Fibroblast of skin of back (primary cell): ENCODE results near the gene TMEM45A.
"Not testable (repeated sequence)": the region's sequence is repeated elsewhere in the genome, so short reads cannot be mapped to it uniquely, and the experiment has no call there.

ENCODE experiments used
- DNase-seq: peaks from one replicate; pipeline ENCODE4 v3.0.0-alpha.2; 2013

Gene TMEM45A

DNA sequence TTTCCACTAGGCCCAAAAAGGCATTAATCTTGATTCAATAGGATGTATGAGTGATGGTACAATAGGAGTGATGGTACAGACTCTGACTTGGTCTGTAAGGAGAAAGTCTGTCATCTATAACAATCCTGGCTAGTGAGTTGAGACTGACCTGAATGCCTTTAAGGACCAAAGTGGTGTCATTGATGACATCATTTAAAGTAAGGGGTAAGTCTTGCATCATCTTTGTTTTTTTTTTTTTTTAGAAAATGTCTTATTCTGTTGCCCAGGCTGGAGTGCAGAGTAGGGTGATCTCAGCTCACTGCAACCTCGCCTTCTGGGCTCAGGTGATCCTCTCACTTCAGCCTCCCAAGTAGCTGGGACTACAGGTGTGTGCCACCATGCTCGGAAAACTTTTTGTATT is 5.6 kb upstream of the TMEM45A start:
- DNase-seq = no peak

GRCh38 chr3:100489118-100489517 is 3.3 kb upstream of the TMEM45A start:
- no peak for DNase-seq

- peak; percentile 91 for DNase-seq
These were observed 4.4 kb downstream of the TMEM45A start for GRCh38 chr3:100496711-100497261.

GRCh38 chr3:100499651-100500050 is 7.2 kb downstream of the TMEM45A start:
- DNase-seq = no peak

DNA sequence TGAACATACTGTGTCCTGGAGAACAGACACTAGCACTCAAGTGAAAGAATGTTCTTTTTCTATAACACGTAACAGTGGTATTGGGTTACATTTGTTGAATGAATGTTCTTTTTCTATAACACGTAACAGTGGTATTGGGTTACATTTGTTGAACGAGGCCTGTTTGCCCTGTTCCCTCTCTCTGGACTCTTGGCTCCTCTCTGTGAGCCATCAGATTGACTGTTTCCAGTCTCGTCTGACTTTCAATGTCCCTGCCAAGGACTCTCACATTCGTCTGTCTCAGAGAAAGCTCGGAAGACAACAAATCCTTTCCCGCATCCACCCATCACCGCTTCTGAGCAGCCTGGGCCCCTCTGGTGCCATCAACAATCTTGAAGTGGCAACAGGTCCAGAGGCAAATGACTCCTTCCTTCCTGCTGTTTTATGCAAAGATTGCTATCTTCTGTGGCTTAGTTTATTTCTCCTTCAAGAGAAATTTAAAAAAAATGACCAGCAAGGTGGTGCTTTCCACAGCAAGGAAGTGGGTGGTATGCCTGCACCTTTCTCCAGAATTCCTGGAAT is 8.0 kb downstream of the TMEM45A start:
- DNase-seq = no peak

DNA sequence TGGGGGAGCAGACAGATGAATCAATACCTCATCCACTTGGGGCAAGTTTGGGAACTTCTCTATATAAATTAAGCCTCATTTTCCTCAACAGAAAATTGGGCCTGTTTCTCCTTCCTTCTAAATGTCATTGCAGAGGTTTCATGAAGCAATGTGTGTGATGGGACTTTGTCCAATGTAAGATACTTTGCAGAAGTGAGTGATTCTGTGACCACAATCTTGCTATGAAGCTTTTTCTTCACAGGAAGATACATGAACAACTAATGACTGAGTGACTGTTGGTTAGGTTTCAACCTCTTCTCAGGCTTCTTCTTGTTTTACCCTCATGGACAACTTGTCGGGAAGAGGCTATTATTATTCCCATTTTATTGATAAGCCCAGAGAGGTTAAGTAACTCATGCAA is 11.0 kb downstream of the TMEM45A start:
- no peak for DNase-seq

- DNase-seq = peak; percentile 26
These were observed 13.9 kb downstream of the TMEM45A start for GRCh38 chr3:100506355-100506754.

- DNase-seq = not testable (repeated sequence)
These were observed 17.4 kb downstream of the TMEM45A start for GRCh38 chr3:100509818-100510217.

DNA sequence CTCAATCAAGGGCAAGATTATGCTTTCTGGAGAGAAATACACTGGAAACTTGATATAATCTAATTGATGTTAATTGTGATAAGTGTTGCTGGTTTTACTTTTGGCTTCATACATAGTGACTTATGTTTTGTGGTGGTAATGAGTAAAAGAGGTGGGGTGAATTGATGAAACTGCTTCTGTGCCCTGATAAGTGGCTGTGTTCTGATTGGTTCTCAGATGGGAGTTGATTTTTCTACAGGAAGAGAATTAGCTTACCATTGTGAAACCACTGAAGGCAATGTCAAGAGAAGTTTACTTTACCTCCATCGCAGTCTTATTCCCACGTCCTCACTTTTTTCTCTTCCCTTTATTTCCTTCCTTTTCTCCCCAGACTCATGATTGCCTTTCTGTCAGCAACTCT is 23.8 kb downstream of the TMEM45A start:
- DNase-seq = peak; percentile 19

DNA sequence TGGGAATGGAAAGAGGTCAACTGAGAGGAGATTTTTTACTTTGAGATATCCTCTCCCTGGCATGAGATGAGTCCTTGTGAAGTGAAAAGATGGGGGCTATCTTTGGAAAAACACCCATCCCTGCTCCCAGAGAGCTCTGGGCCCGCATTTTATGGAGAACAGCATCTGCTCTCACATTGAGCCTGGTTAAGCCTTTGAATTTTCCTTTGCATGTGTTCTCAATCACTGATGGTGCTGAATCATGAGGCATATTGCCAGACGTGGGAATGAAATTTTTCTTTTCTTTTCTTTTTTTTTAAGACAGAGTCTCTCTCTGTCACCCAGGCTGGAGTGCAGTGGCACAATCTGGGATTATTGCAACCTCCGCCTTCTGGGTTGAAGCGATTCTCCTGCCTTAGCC is 24.4 kb downstream of the TMEM45A start:
- DNase-seq = peak; percentile 68

DNA sequence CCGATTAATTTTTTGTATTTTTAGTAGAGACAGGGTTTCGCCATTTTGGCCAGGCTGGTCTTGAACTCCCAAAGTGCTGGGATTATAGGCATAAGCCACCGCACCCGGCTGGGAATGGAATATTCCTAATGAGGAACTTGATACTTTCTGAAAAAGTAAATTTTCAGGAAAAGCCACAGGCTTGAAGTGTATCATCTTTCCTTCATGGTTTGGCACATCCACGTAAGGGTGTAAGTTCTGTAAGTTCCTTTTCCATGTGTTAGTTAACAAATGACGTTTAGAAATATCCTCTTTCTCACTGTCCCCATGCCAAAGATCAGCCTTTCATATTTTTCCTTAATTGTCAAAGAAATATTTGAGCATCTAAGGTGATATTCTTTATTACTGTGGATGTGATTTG is 24.9 kb downstream of the TMEM45A start:
- no peak for DNase-seq

DNA sequence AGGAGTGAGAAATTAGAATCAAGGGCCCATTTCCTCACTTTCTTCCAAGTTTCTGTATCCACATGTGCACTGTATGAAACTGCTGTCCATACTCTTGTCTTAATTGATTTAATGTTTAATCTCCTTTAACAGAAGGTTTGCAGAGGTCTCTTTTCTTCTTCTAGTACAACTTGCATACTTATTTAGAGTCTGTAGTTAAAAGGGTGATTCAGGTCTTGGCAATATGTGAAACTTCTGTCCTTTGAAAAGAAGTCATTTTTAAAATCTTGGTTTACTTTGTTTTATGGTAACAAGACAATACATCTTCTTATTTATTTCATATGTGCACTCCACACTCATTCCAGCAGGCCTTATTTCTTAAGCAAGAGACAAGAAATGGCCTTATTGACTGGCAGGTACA is 25.8 kb downstream of the TMEM45A start:
- DNase-seq = no peak

DNA sequence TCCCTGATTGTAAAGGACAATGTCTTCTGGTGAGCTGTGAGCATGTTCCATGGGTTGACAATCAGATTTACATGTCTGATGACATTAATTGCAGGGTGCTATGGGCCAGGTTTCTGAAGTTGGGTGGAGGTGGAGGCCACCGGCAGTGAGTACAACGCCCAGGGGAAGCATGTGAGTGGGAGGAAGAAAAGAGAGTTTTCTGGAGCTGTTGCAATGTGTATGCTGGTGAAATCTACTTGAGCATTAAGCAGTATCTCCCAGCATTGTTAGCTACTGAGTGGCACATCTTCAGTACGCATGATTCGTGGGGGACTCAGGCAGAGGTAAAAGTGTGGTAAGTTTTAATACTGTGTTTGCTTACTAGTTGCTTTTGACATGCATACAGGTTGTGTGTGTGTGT is 26.6 kb downstream of the TMEM45A start:
- DNase-seq = no peak

GRCh38 chr3:100521439-100521845 is 29.0 kb downstream of the TMEM45A start:
- no peak for DNase-seq

GRCh38 chr3:100522125-100522524 is 29.7 kb downstream of the TMEM45A start:
- DNase-seq = no peak

GRCh38 chr3:100523050-100523760 is 30.8 kb downstream of the TMEM45A start:
- DNase-seq = no peak

DNA sequence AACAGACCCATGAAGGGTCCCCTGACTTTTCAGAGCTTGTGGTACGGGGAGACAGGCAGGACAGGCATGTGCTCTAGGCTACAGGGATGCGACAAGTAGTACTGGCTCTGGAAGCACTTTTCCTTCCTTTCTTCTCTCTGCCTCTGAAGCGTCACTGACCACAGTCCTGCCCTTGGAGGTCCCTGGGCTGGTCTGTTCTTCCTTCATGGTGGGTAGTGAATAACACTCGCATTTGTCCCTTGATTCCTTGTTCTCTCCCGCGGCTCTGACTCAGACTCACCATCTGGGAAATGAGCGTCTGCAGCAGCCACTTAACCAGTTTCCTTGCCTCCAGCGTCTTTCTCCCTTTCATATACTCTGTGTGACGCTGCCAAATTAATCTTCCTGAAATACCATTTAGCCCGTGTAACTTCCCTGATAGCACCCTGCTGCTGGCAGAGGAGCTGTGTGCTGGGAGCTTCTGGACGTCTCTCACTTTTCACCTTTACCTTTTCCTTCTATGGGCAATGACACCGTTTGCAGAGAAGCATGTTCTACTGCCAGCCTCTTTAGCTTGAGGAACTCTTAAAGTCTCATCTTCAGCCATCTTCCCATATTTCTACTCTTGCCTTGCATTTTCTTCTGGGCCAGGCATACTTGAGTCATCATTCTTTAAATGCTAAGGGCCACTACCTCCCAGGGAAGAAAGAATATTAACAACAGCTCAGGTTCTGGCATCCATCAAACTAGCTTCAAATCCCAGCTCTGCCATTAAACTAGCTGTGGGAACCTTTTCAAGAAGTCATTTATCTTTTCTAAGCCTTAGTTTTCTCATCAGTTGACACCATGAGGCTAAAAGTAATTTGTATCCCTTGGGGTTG is 33.6 kb downstream of the TMEM45A start:
- DNase-seq = peak; percentile 95

GRCh38 chr3:100526613-100527346 is 34.4 kb downstream of the TMEM45A start:
- DNase-seq = no peak

DNA sequence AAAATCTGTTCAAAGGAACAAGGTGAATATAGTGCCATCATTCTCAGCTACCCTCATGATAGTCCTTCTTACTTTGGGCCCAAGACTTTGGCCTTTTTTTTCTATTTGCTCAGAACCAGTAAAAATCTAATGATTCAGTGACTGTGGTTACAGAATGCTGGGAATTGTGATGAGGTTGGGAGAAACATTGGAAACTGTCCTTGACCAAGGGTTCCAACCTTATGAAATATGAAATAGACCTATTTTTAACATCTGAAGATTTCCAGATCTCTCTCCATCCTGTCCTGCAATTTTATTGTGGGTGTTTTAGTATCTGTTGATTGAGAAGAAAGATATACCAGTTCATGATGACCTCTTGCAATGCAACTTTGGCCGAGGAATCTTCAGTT is 34.9 kb downstream of the TMEM45A start:
- no peak for DNase-seq

DNA sequence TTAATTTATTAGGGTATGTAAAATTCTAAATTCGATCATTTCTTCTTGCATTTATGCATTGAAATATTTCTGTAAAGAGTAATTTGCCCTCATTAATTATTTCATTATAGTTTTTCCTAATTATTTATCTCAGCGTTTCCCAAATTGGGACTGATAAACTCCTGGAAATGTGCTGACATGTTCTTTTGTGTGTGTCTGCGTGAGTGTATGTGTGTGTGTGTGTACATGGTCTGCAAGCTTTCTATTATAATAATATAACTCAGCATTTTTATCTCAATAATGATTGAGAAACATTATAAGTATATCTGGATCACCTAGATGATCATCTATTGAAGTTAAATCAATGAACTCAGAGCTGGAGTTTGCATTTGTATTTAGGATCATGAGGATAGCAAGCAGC is 38.7 kb downstream of the TMEM45A start:
- DNase-seq = no peak

DNA sequence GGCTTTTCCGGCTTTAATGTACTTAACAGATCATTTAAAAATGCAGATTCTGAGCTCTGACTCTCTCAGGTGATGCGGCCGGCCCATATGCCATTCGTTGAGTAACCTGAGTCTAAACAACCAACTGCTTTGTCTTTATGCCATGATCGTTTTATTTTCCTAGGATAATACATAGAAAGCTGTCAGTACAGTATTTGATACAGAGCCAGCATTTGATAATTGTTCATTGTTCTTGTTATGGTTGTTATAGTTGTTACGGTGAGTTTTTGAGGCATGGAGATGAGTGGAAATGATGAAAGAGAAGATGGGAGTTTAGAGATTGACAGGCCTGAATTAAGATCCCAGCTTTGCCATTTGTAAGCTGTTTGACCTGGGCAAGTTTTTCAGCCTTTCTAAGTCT is 40.0 kb downstream of the TMEM45A start:
- no peak for DNase-seq

DNA sequence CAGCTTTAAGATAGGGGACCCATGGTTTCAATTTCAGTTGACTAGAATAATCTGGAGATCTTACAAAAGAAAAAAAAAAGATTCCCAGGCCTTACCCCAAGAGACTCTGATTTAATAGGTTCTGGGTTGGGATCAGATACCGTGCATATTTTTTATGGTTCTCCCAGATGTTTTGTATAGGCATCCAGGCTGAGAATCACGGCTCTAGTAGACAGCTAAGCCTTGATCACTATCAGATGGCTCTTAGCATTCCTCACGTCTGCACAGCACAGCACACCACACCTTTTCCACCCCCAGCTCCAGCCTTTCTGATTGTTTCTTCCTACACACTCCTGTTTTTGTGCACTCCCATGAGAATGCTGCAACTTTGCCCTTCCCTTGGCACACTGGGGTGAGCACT is 40.8 kb downstream of the TMEM45A start:
- DNase-seq = peak; percentile 50

DNA sequence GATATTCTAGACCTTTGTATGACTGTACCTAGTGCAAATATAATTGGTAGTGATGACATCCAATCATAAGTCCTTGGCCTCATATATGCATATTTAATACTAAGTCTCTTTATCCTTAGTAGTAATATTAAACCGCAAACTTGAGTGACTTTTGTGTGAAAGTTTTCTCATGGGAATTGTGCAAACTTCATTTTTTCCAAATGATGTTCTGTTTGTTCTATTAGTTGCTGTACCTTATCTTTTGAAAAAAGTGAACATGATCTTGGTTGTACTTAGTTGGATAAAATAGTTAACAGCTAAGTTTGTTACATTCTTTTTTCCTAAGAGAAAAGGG is 43.2 kb downstream of the TMEM45A start:
- DNase-seq = no peak
